HepG2 (cell line): ENCODE measurements around the gene C19orf33. TPM values are rescaled to one million over a fixed set of nuclear protein-coding genes. Genes with fewer than 3 reads are reported as not detected.
A peak's percentile ranks its signal among the peaks of the same experiment; 100 is the strongest.

Source experiments
- BORCS8-MEF2B ChIP-seq: sonication (generic); formaldehyde crosslinking; IDR thresholded peaks from 2 replicates; pipeline ENCODE4 v1.8.0; 2022; ENCODE audit warnings: mild to moderate bottlenecking, missing genetic modification reagents
- ESRRA ChIP-seq: sonication (generic); formaldehyde crosslinking; IDR thresholded peaks from 2 replicates; pipeline ENCODE4 v1.5.1; 2020; ENCODE audit warnings: mild to moderate bottlenecking, low read depth, missing genetic modification reagents
- EZH2 ChIP-seq: conservative IDR thresholded peaks from 2 replicates; pipeline ENCODE4 v1.6.1; 2012; ENCODE audit warnings: mild to moderate bottlenecking, low read depth, low read length, moderate library complexity
- HIVEP1 ChIP-seq: sonication (generic); formaldehyde crosslinking; IDR thresholded peaks from 2 replicates; pipeline ENCODE4 v1.4.0; 2020; ENCODE audit warnings: mild to moderate bottlenecking, missing genetic modification reagents
- HNRNPUL1 ChIP-seq: fragments of 200-400 bp; formaldehyde crosslinking; IDR thresholded peaks from 2 replicates; pipeline ENCODE4 v1.6.1; 2017; ENCODE audit warnings: low read depth, mild to moderate bottlenecking, low read length, moderate library complexity
- MEIS1 ChIP-seq: sonication (generic); formaldehyde crosslinking; IDR thresholded peaks from 2 replicates; pipeline ENCODE4 v1.9.0; 2021; ENCODE audit warnings: mild to moderate bottlenecking, missing genetic modification reagents, moderate library complexity, borderline replicate concordance
- RBM39 ChIP-seq: fragments of 200-400 bp; formaldehyde crosslinking; IDR thresholded peaks from one replicate; pipeline ENCODE4 v1.6.1; 2018; ENCODE audit warnings: antibody characterized with exemption, mild to moderate bottlenecking, low read depth, low read length; ENCODE audit not compliant: poor library complexity, severe bottlenecking
- RNF2 ChIP-seq: fragments of 450-650 bp; conservative IDR thresholded peaks from 2 replicates; pipeline ENCODE4 v1.6.1; 2016; ENCODE audit warnings: low read depth
- SNAI1 ChIP-seq: sonication (generic); formaldehyde crosslinking; IDR thresholded peaks from 2 replicates; pipeline ENCODE4 v1.5.0; 2020; ENCODE audit warnings: mild to moderate bottlenecking, missing genetic modification reagents, borderline replicate concordance
- SP4 ChIP-seq: sonication (generic); formaldehyde crosslinking; IDR thresholded peaks from 2 replicates; pipeline ENCODE4 v1.8.1; 2023; ENCODE audit warnings: mild to moderate bottlenecking, missing genetic modification reagents
- SSRP1 ChIP-seq: IDR thresholded peaks from 2 replicates; pipeline ENCODE4 v1.6.1; 2016; ENCODE audit warnings: control low read depth
- ZBTB1 ChIP-seq: sonication (generic); formaldehyde crosslinking; IDR thresholded peaks from 2 replicates; pipeline ENCODE4 v1.4.0; 2020; ENCODE audit warnings: missing genetic modification reagents, borderline replicate concordance
- ZBTB3 ChIP-seq: sonication (generic); formaldehyde crosslinking; IDR thresholded peaks from 2 replicates; pipeline ENCODE4 v1.4.0; 2020; ENCODE audit warnings: low read depth, mild to moderate bottlenecking, moderate library complexity, missing genetic modification reagents, borderline replicate concordance
- ZBTB7B ChIP-seq: sonication (generic); formaldehyde crosslinking; IDR thresholded peaks from 2 replicates; pipeline ENCODE4 v1.4.0; 2020; ENCODE audit warnings: missing genetic modification reagents
- ZMAT3 ChIP-seq: sonication (generic); formaldehyde crosslinking; conservative IDR thresholded peaks from 2 replicates; pipeline ENCODE4 v1.7.0; 2021; ENCODE audit warnings: missing genetic modification reagents
- ZNF124 ChIP-seq: sonication (generic); formaldehyde crosslinking; IDR thresholded peaks from 2 replicates; pipeline ENCODE4 v1.4.0; 2020; ENCODE audit warnings: missing genetic modification reagents
- ZNF225 ChIP-seq: sonication (generic); formaldehyde crosslinking; IDR thresholded peaks from 2 replicates; pipeline ENCODE4 v1.4.0; 2020; ENCODE audit warnings: mild to moderate bottlenecking, missing genetic modification reagents
- ZNF775 ChIP-seq: sonication (generic); formaldehyde crosslinking; IDR thresholded peaks from 2 replicates; pipeline ENCODE4 v1.4.0; 2020; ENCODE audit warnings: missing genetic modification reagents, mild to moderate bottlenecking, moderate library complexity, borderline replicate concordance
- ZSCAN20 ChIP-seq: sonication (generic); formaldehyde crosslinking; IDR thresholded peaks from 2 replicates; pipeline ENCODE4 v1.4.0; 2020; ENCODE audit warnings: missing genetic modification reagents, mild to moderate bottlenecking, borderline replicate concordance
- polyA plus RNA-seq, 8 experiments: library from polyadenylated mRNA; depleted of rRNA in 3 of 8; stranded (reverse) in 7 of 8; unstranded in 1 of 8; fragments of >200 nt; fragmentation: Illumina TruSeq in 4 of 8; extraction: Trizol in 4 of 8; gene quantifications; 2 replicates each; pipeline versions ENCODE4 v1.2.1 to v1.2.3, GENCODE V29; 2011 to 2016; ENCODE audit warnings: low read depth in 4 of 8, missing spikeins in 1 of 8, mixed read lengths in 1 of 8; ENCODE audit not compliant: insufficient read depth in 1 of 8
- total RNA-seq, 5 experiments: library from RNA; depleted of rRNA; stranded (reverse); fragments of >200 nt; fragmentation: Illumina TruSeq; extraction: Trizol; gene quantifications; 2 replicates each; pipeline ENCODE4 v1.2.3, GENCODE V29; 2016; ENCODE audit warnings: low read depth in 1 of 5
- TF ChIP-seq, protein P1 (sequence below): sonication (generic); IDR thresholded peaks from 2 replicates; pipeline ENCODE4 v1.6.1; 2016; ENCODE audit warnings: low read depth, borderline replicate concordance
- TF ChIP-seq, protein P2 (sequence below): sonication (generic); formaldehyde crosslinking; IDR thresholded peaks from 2 replicates; pipeline ENCODE4 v1.8.0; 2022; ENCODE audit warnings: mild to moderate bottlenecking, missing genetic modification reagents, borderline replicate concordance
- TF ChIP-seq, protein P3 (sequence below): sonication (generic); formaldehyde crosslinking; IDR thresholded peaks from 2 replicates; pipeline ENCODE4 v1.4.0; 2020; ENCODE audit warnings: missing genetic modification reagents; ENCODE audit errors: not compliant biosample characterization
- TF ChIP-seq, protein P4 (sequence below): conservative IDR thresholded peaks from 2 replicates; pipeline ENCODE4 v1.6.1; 2018; ENCODE audit warnings: missing genetic modification reagents
- TF ChIP-seq, protein P5 (sequence below): IDR thresholded peaks from 2 replicates; pipeline ENCODE4 v1.6.1; 2016; ENCODE audit warnings: missing compliant biosample characterization, missing genetic modification reagents, borderline replicate concordance

C19orf33 gene
- total and polyA plus RNA-seq, 2 of the 13 experiments (the other 11 are each of a cell fraction or from before 2014, with no cell fraction given), result 2.5 to 3.3 TPM

DNA sequence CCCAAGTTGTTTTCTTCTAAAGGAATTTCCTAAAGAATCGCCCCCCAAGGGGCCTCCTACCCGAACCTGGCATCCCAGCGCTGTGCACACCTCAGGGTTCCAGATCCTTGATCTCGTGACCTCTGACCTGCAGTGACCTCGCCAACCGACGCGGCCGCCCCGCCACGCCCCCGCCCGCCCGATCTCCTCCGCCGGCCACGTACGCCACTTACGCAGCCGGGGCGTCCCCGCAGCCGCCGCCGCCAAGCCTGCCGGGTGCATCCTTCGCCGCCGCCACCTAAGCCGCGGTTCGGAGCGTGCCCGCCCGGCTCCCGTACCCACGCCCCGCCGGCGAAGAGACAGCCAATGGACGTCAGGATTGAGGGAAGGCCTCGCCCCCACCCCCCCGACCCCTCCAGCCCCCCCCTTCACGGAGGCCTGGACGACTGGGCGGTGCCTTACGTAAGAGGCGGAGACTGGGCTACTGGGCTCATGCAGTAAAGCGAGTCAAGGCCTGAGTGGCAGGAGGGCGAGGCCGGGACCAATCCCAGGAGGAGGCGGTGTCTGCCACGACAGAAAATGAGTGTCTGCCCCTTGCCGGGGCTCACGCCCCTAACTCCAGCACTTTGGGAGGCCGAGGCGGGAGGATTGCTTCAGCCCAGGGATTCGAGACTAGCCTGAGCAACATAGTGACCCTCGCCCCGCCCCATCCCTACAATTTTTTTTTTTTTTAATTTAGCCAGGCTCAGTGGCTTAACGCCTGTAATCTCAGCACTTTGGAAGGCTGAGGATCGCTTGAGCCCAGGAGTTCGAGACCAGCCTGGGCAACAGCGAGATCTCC, 11.8 kb downstream of the C19orf33 start, which contains the start of gene YIF1B (continued):
- TF ChIP-seq RBM39 (no peak), EZH2 (no peak), BORCS8-MEF2B (CRISPR knock-in tag) (no peak), SNAI1 (CRISPR knock-in tag) (no peak), SSRP1 (CRISPR knock-in tag) (no peak), ZBTB7B (CRISPR knock-in tag) (no peak; the same call in 1 of the 2 replicates), ZNF775 (CRISPR knock-in tag) (no peak), HIVEP1 (CRISPR knock-in tag) (no peak), RNF2 (no peak), HNRNPUL1 (no peak), ZSCAN20 (CRISPR knock-in tag) (no peak), ZMAT3 (no peak), ZNF124 (CRISPR knock-in tag) (no peak), ZNF225 (CRISPR knock-in tag) (no peak), MEIS1 (CRISPR knock-in tag) (peak; percentile 40; the same call in 1 of the 2 replicates), ZBTB1 (CRISPR knock-in tag) (no peak), ESRRA (CRISPR knock-in tag) (peak; percentile 48; the same call in 1 of the 2 replicates), SP4 (CRISPR knock-in tag) (peak; percentile 38; the same call in 1 of the 2 replicates), ZBTB3 (no peak)
- TF ChIP-seq, protein P1, sequence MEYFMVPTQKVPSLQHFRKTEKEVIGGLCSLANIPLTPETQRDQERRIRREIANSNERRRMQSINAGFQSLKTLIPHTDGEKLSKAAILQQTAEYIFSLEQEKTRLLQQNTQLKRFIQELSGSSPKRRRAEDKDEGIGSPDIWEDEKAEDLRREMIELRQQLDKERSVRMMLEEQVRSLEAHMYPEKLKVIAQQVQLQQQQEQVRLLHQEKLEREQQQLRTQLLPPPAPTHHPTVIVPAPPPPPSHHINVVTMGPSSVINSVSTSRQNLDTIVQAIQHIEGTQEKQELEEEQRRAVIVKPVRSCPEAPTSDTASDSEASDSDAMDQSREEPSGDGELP, result no peak; the same call in 1 of the 2 replicates
- TF ChIP-seq, protein P2, sequence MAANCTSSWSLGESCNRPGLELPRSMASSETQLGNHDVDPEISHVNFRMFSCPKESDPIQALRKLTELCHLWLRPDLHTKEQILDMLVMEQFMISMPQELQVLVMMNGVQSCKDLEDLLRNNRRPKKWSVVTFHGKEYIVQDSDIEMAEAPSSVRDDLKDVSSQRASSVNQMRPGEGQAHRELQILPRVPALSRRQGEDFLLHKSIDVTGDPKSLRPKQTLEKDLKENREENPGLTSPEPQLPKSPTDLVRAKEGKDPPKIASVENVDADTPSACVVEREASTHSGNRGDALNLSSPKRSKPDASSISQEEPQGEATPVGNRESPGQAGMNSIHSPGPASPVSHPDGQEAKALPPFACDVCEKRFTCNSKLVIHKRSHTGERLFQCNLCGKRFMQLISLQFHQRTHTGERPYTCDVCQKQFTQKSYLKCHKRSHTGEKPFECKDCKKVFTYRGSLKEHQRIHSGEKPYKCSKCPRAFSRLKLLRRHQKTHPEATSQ, result no peak
- TF ChIP-seq, protein P3, sequence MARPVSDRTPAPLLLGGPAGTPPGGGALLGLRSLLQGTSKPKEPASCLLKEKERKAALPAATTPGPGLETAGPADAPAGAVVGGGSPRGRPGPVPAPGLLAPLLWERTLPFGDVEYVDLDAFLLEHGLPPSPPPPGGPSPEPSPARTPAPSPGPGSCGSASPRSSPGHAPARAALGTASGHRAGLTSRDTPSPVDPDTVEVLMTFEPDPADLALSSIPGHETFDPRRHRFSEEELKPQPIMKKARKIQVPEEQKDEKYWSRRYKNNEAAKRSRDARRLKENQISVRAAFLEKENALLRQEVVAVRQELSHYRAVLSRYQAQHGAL (CRISPR knock-in tag), result no peak
- TF ChIP-seq, protein P4, sequence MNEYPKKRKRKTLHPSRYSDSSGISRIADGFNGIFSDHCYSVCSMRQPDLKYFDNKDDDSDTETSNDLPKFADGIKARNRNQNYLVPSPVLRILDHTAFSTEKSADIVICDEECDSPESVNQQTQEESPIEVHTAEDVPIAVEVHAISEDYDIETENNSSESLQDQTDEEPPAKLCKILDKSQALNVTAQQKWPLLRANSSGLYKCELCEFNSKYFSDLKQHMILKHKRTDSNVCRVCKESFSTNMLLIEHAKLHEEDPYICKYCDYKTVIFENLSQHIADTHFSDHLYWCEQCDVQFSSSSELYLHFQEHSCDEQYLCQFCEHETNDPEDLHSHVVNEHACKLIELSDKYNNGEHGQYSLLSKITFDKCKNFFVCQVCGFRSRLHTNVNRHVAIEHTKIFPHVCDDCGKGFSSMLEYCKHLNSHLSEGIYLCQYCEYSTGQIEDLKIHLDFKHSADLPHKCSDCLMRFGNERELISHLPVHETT (CRISPR knock-in tag), result no peak; the same call in 1 of the 2 replicates
- TF ChIP-seq, protein P5, sequence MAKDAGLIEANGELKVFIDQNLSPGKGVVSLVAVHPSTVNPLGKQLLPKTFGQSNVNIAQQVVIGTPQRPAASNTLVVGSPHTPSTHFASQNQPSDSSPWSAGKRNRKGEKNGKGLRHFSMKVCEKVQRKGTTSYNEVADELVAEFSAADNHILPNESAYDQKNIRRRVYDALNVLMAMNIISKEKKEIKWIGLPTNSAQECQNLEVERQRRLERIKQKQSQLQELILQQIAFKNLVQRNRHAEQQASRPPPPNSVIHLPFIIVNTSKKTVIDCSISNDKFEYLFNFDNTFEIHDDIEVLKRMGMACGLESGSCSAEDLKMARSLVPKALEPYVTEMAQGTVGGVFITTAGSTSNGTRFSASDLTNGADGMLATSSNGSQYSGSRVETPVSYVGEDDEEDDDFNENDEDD (CRISPR knock-in tag), result peak; percentile 63; the same call in 1 of the 2 replicates
